GM21423 (cell line): ENCODE data around the gene CRACR2B.

Experiments
- ATAC-seq: cut with Tn5 transposase; IDR thresholded peaks from one replicate; pipeline ENCODE4 v1.9.1; 2021; ENCODE audit warnings: mild to moderate bottlenecking, moderate library complexity; ENCODE audit not compliant: unreplicated experiment

The CRACR2B gene

DNA sequence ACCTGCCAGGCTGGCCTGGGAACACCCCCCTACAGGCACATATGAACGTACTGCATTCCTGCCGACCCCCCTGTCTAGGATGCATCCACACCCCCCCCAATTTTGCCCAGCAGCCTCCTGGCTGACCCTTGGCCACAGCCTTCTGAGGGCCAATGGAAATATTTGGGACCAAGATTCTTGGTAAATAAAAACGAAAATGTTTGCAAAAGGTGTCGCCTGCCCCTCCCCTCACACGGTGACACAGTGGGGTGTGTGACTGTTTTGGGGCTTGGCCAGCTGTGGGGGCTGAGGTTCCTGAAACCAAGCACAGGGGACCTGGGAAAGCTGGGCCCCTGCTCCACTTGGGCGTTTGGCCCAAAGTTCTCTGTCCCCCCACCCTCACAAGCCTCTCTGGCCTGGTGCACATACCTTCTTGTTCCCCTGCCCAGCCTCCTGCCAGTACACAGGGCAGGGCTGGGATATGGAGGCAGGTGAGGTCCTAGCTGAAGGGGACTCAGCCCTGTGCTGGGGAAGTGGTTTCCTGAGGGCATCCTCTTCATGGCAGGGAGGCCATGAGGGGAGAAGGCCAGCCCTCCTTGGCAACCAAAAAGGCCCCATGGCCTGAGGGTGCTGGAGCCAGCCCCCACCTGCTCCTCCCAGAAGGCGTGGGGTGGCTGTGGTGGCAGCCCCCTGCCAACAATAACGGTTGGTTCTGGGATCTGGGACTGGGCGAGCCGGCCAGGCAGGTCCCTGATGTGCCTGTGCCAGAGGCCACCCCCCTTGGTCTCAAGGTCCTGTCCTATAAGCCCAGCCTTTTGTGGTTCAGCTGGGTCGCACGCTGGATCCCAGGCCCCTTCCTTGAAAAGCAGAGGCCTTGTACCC, 2.1 kb upstream of the CRACR2B start:
- no peak for ATAC-seq

- no peak for ATAC-seq
Observed at GRCh38 chr11:826227-826621, 1.5 kb upstream of the CRACR2B start.

- no peak for ATAC-seq
Observed at GRCh38 chr11:826836-827145, 928 bp upstream of the CRACR2B start.

GRCh38 chr11:827146-827896, 398 bp upstream of the CRACR2B start:
- ATAC-seq = no peak

GRCh38 chr11:828506-829175, 922 bp downstream of the CRACR2B start:
- ATAC-seq = no peak

DNA sequence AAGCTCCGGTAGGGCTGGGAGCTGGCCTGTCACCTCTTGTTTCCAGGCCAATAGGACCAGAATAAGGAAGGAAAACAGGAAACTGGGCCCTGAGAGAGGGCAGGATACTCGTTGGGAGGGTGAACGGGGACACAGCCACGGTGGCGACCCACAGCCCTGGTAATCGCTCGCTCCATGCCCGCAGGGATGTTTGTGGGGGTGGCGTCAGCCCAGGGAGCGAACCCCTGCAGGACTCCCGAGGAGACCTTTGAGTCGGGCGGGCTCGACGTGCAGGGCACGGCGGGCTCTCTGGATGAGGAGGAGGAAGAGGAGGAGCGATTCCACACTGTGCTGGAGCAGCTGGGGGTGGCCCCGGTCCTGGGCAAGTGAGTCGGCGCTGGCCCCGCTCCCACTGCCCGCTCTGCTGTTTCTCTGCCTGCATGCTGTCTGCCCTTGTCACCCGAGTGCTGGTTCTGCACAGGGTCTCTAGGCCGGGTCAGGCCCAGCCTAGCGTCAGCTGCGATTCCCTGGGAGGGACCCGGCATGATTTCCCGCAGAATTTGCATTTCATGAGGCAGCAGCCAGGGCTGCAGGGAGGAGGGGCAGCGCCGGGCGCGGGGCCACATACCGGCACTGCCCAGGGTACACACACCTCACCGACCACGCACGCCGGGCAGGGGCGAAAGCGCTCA, 1.6 kb downstream of the CRACR2B start:
- ATAC-seq = no peak

- ATAC-seq = no peak
Observed at GRCh38 chr11:829847-830294, 2.2 kb downstream of the CRACR2B start.

DNA sequence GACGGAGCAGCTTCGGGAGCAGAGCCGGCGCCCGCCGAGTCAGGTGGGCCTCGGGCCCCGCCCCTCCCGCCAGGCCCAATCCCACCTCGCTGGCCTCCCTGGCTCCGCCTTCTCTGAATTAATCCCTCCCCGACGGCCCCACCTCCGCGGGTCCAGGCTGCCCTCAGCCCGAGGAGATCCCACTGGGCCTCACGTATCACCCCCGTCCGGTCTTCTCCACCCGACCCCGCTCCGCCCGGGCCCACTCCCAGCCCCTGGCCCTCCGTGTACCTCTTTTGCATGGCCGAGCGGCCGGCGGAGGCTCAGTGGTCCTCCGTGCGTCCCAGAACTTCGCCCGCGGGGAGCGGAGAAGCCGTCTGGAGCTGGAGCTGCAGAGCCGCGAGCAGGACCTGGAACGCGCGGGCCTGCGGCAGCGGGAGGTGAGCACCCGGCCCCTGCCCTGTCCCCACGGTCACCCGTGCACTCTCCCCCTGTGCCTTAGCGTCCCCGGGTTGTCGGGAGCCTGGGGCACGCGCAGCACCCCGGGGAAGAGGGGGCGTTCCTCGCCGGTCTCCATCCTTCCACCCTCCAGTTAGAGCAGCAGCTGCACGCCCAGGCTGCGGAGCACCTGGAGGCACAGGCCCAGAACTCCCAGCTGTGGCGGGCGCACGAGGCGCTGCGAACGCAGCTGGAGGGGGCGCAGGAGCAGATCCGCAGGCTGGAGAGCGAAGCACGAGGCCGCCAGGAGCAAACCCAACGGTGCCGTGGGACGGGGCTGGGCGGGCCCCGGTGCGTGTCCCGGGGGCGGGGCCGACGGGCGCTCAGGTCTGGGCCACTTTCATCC, 2.8 kb downstream of the CRACR2B start:
- no peak for ATAC-seq

GRCh38 chr11:831118-831864, 3.6 kb downstream of the CRACR2B start:
- ATAC-seq = no peak

GRCh38 chr11:831961-832528, 4.3 kb downstream of the CRACR2B start:
- ATAC-seq = no peak

- no peak for ATAC-seq
Observed at GRCh38 chr11:832529-833113, 4.9 kb downstream of the CRACR2B start, which contains the start of gene CD151. Gene CD151, plus strand, starts transcription at chr11:832952. Its CDS starts 3,118 bp downstream, at chr11:836070.

DNA sequence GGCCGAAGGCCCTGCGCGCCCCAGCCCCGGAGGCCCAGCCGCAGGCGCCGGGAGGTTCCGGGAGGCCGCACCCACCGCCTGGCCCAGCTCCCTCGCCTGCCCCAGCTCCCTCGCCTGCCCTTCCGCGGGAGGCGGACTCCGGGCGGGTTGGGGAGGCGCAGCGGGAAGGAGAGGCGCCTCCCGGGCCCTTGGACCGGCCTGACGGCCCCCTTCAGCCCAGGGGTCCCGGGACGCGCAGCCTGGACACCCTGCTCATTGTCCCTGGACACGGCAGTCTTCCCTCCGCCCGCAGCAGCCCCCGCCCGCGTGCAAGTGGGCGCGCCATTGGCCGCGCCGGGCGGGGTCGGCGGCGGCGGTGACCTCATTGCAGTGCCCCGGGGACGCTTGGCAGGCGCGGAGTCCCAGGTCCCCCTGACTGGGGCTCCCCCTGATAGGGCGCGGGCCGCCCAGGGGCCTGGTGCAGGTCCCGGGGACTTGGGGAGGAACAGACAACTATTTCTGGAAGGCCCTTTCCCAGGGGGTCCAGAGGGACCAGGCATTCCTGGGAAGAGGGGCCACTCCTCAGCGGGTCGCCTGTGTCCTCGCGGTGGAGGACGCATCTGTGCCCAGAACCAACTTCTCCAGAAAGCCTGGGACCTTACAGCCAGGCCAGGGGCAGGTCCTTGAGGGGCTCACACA, 5.5 kb downstream of the CRACR2B start:
- no peak for ATAC-seq

DNA sequence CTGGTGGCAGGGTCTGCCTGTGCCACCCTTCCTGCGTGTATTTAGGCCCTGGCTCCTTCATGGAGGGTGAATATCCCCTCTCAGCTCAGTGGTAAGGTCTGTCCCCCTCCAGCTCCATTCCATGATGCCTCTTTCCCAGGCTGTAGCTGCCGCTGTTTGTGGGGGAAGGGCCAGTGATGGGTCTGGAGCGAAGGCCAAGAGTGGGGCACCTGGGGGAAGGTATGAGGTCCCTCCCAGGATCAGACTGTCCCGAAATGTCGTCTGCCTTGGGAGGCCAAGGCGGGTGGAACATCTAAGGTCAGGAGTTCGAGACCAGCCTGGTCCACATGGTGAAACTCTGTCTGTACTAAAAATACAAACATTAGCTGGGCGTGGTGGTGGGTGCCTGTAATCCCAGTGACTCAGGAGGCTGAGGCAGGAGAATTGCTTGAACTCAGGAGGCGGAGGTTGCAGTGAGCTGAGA, 6.2 kb downstream of the CRACR2B start:
- ATAC-seq = no peak

GRCh38 chr11:834371-835316, 6.9 kb downstream of the CRACR2B start:
- ATAC-seq = no peak

- no peak for ATAC-seq
Observed at GRCh38 chr11:836274-836673, 8.6 kb downstream of the CRACR2B start.

DNA sequence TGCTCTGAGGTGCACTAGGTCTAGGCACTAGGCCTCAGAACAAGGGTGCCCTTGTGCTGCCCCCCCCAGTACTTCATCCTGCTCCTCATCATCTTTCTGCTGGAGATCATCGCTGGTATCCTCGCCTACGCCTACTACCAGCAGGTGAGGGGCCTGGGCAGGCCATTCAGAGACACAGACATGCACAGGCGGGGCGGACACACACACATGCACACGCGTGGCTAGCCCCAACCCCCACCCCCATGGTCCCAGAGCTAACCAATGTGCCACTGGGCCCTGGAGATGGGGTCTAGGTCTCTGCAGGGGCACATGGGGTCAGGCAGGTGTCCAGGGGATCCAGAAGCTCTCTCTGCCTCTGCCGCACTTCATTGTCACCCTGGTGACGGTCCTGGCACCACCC, 9.0 kb downstream of the CRACR2B start:
- no peak for ATAC-seq
